ENCODE data around the gene OGFR.

DNA sequence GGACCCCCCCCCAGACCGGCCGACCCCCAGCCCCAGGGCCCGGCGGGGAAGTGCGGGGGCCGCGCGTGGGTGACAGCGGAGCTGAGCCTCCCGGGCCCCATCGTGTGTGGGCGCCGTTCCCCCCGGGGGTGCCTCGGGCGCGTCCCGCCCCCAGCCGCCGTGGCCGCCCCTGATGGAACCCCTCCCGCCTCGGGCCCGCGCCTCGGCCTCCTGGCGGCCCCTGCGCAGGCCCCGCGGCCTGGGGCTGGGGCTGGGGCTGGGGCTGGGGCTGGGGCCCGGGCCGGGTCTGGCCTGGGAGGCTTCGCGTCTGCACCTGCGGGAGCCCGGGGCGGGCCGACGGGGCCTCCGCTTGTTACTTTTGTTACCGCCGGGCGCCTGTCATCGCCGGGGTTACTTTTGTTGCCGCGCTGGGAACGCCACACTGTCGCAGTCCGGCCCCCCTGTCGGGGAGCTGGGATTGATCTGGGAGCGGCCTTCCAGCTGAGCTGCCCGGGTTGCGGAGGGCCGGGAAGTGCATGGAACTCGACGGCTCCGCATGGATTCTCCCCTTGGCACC lies 598 bp downstream of the OGFR start:
- TF ChIP-seq, protein P1, sequence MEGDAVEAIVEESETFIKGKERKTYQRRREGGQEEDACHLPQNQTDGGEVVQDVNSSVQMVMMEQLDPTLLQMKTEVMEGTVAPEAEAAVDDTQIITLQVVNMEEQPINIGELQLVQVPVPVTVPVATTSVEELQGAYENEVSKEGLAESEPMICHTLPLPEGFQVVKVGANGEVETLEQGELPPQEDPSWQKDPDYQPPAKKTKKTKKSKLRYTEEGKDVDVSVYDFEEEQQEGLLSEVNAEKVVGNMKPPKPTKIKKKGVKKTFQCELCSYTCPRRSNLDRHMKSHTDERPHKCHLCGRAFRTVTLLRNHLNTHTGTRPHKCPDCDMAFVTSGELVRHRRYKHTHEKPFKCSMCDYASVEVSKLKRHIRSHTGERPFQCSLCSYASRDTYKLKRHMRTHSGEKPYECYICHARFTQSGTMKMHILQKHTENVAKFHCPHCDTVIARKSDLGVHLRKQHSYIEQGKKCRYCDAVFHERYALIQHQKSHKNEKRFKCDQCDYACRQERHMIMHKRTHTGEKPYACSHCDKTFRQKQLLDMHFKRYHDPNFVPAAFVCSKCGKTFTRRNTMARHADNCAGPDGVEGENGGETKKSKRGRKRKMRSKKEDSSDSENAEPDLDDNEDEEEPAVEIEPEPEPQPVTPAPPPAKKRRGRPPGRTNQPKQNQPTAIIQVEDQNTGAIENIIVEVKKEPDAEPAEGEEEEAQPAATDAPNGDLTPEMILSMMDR (IDR thresholded peaks at IDR 0.05): no peak
- no peak for TF ChIP-seq POLR2A (IDR thresholded peaks at IDR 0.05)

Data from Peyer's patch (tissue), 4 donors.